OCI-LY3 (cell line): Measurements from ENCODE around the gene REEP5.

Experiments used
- H2AFZ ChIP-seq: fragments of 200-600, 300-600 bp; shearing (Covaris generic); 2 replicates; pipeline ENCODE4 v1.6.0; 2014; ENCODE audit warnings: antibody characterized with exemption, low read depth, low read length
- H3K27ac ChIP-seq: fragments of 200-600, 300-600 bp; sonication (generic); 2 replicates; pipeline ENCODE4 v1.5.1; 2014; ENCODE audit warnings: mild to moderate bottlenecking, low read length, moderate library complexity, mixed read lengths
- H3K27me3 ChIP-seq: fragments of 200-600, 300-600 bp; sonication (generic); 2 replicates; pipeline ENCODE4 v1.6.1; 2014; ENCODE audit warnings: low read depth, low read length, mixed read lengths
- H3K36me3 ChIP-seq: fragments of 200-600, 300-600 bp; sonication (generic); replicated peaks from 2 replicates; pipeline ENCODE3; 2014; ENCODE audit warnings: low read depth, low read length, mixed read lengths
- H3K4me1 ChIP-seq: fragments of 300-600, 200-600 bp; sonication (generic); 2 replicates; pipeline ENCODE4 v1.6.1; 2014; ENCODE audit warnings: low read length, mixed read lengths
- H3K4me2 ChIP-seq: fragments of 200-600, 300-600 bp; sonication (generic); 2 replicates; pipeline ENCODE4 v1.6.1; 2014; ENCODE audit warnings: low read length, mixed read lengths
- H3K4me3 ChIP-seq: fragments of 300-600, 200-600 bp; sonication (generic); 2 replicates; pipeline ENCODE4 v1.5.1; 2014; ENCODE audit warnings: antibody characterized with exemption, mild to moderate bottlenecking, low read length, moderate library complexity
- H3K79me2 ChIP-seq: fragments of 300-600, 200-600 bp; shearing (Covaris generic); 2 replicates; pipeline ENCODE4 v1.6.1; 2014; ENCODE audit warnings: mild to moderate bottlenecking, low read length, mixed read lengths
- H3K9ac ChIP-seq: fragments of 300-600, 200-600 bp; shearing (Covaris generic); 2 replicates; pipeline ENCODE4 v1.6.0; 2014; ENCODE audit warnings: mild to moderate bottlenecking, low read length, moderate library complexity
- H3K9me3 ChIP-seq: fragments of 200-600, 300-600 bp; shearing (Covaris generic); 2 replicates; pipeline ENCODE4 v1.6.1; 2014; ENCODE audit warnings: low read length, mixed read lengths; ENCODE audit not compliant: insufficient read depth
- H4K20me1 ChIP-seq: fragments of 200-600, 300-600 bp; sonication (generic); 2 replicates; pipeline ENCODE4 v1.6.1; 2016; ENCODE audit warnings: low read length, mixed read lengths; ENCODE audit not compliant: insufficient read depth
- EZH2phosphoT487 ChIP-seq: fragments of 200-600 bp; shearing (Covaris generic); IDR thresholded peaks from 2 replicates; pipeline ENCODE4 v1.6.1; 2018; ENCODE audit warnings: antibody characterized with exemption, mixed run types, low read depth
- TF ChIP-seq, protein P1 (sequence below): fragments of 200-600, 300-600 bp; sonication (generic); IDR thresholded peaks from 2 replicates; pipeline ENCODE4 v1.5.1; 2014; ENCODE audit warnings: antibody characterized with exemption, low read length, low read depth

Gene REEP5

GRCh38 chr5:112847306-112847705, 74.7 kb downstream of the REEP5 start:
- Histone ChIP-seq H3K9me3 (no peaks in the 10 kb centered on the region), H3K9ac (no peak overlapping the region), H3K36me3 (no peaks in the 10 kb centered on the region), H3K4me2 (no peak overlapping the region), H3K4me3 (no peak overlapping the region), H3K27me3 (no peaks in the 10 kb centered on the region), H3K79me2 (no peaks in the 10 kb centered on the region), H4K20me1 (no peaks in the 10 kb centered on the region), H3K27ac (no peak overlapping the region), H2AFZ (no peak overlapping the region), H3K4me1 (peaks cover 18% of the 10 kb centered on the region)
- TF ChIP-seq, protein P1, sequence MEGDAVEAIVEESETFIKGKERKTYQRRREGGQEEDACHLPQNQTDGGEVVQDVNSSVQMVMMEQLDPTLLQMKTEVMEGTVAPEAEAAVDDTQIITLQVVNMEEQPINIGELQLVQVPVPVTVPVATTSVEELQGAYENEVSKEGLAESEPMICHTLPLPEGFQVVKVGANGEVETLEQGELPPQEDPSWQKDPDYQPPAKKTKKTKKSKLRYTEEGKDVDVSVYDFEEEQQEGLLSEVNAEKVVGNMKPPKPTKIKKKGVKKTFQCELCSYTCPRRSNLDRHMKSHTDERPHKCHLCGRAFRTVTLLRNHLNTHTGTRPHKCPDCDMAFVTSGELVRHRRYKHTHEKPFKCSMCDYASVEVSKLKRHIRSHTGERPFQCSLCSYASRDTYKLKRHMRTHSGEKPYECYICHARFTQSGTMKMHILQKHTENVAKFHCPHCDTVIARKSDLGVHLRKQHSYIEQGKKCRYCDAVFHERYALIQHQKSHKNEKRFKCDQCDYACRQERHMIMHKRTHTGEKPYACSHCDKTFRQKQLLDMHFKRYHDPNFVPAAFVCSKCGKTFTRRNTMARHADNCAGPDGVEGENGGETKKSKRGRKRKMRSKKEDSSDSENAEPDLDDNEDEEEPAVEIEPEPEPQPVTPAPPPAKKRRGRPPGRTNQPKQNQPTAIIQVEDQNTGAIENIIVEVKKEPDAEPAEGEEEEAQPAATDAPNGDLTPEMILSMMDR: no peak
- TF ChIP-seq EZH2phosphoT487: no peak

DNA sequence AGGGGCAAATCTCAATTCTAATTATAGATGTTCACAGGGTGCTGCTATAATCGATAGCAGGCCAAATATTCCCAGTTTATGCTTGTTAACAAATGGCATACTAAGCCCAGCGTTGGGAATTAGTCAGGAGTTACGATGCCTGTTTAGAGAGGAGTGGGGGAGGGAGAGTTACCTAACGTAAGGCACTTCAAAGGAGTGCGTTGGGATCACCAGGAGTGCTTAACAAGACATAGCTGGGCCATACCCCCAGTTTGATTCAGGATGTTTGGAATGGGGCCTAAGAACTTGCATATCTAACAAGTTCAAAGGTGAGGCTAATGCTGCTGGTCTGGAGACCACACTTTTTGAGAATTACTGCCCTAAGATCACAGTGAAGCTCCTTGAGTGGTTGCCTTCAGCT, 75.5 kb downstream of the REEP5 start:
- H3K4me2 ChIP-seq: no peak overlapping the region
- H3K36me3 ChIP-seq: no peaks in the 10 kb centered on the region
- H4K20me1 ChIP-seq: no peaks in the 10 kb centered on the region
- no peak overlapping the region for H3K4me3 ChIP-seq
- no peaks in the 10 kb centered on the region for H3K27me3 ChIP-seq
- H3K9ac ChIP-seq: no peak overlapping the region
- H3K4me1 ChIP-seq: peaks cover 18% of the 10 kb centered on the region
- H3K27ac ChIP-seq: no peak overlapping the region
- no peaks in the 10 kb centered on the region for H3K9me3 ChIP-seq
- no peaks in the 10 kb centered on the region for H3K79me2 ChIP-seq
- H2AFZ ChIP-seq: no peak overlapping the region
- TF ChIP-seq EZH2phosphoT487: no peak
- TF ChIP-seq, protein P1: no peak

DNA sequence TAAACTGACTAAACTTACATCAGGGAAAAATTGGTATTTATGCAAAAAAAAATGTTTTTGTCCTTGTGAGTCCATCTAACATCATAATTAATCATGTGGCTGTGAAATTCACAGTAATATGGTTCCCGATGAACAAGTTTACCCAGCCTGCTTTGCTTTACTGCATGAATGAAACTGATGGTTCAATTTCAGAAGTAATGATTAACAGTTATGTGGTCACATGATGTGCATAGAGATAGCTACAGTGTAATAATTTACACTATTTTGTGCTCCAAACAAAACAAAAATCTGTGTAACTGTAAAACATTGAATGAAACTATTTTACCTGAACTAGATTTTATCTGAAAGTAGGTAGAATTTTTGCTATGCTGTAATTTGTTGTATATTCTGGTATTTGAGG, 77.5 kb downstream of the REEP5 start:
- Histone ChIP-seq H3K4me1 (peaks cover 15% of the 10 kb centered on the region), H3K79me2 (no peaks in the 10 kb centered on the region), H3K36me3 (no peaks in the 10 kb centered on the region), H4K20me1 (no peaks in the 10 kb centered on the region), H3K4me3 (no peak overlapping the region), H3K4me2 (no peak overlapping the region), H3K27me3 (no peaks in the 10 kb centered on the region), H3K27ac (no peak overlapping the region), H2AFZ (no peak overlapping the region), H3K9ac (no peak overlapping the region), H3K9me3 (no peaks in the 10 kb centered on the region)
- no peak for TF ChIP-seq EZH2phosphoT487
- TF ChIP-seq, protein P1: no peak

- Histone ChIP-seq H3K27me3 (no peaks in the 10 kb centered on the region), H4K20me1 (no peaks in the 10 kb centered on the region), H3K36me3 (no peaks in the 10 kb centered on the region), H2AFZ (no peak overlapping the region), H3K79me2 (no peaks in the 10 kb centered on the region), H3K4me1 (no peaks in the 10 kb centered on the region), H3K27ac (no peak overlapping the region), H3K4me3 (no peak overlapping the region), H3K9me3 (no peaks in the 10 kb centered on the region), H3K9ac (no peak overlapping the region), H3K4me2 (no peak overlapping the region)
- TF ChIP-seq EZH2phosphoT487: no peak
- TF ChIP-seq, protein P1: no peak
These were observed 88.1 kb downstream of the REEP5 start for GRCh38 chr5:112833971-112834370.
